ENCODE measurements around the gene RBM8A.

Gene RBM8A

DNA sequence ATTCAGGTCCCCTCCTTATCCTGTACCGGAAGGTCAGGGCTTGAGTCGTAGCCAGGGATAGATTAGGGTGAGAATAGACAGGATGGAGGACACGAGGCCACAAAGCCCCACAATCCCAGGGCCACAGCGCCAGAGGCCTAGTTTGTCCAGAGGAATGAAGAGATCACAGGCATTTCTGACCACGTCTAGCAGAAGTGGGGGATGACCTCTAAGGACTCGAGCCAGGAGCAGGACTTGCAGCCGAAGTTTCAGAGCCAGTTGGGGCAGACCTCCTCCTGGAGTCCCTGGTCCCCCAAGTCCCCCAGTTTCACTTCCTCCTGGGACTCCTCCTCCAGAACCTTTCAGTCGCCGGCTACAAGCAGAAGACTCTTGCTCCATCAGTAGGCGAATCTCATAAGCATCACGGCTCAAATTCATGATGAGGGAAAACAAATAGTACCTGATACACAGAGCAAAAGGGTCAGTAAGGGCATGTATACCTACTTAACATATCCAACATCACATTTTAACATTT lies 15.1 kb downstream of the RBM8A start:
- DNase-seq = no peak

DNA sequence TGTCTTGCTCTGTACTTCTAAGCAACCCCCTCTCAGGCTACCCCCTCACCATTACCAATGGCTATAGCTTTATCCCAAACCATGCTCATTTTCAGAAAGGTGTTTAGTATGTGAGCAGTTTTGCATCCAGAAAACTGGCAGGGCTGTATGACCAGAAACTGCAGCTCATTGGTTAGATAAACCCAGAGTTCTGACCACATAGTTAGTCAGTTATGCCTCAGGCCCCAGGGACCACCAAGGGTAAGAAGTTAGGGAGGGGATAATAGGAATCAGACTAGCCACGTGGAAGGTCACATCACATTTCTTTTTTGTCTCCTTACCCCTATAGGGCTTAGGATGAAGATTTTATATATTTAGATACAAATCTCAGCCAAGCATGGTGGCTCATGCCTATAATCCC lies 18.6 kb downstream of the RBM8A start:
- DNase-seq = no peak

- DNase-seq = no peak
Measured at GRCh38 chr1:145906954-145907753, 20.1 kb downstream of the RBM8A start.

- no peak for DNase-seq
Measured at GRCh38 chr1:145901312-145902021, 25.8 kb downstream of the RBM8A start.

DNA sequence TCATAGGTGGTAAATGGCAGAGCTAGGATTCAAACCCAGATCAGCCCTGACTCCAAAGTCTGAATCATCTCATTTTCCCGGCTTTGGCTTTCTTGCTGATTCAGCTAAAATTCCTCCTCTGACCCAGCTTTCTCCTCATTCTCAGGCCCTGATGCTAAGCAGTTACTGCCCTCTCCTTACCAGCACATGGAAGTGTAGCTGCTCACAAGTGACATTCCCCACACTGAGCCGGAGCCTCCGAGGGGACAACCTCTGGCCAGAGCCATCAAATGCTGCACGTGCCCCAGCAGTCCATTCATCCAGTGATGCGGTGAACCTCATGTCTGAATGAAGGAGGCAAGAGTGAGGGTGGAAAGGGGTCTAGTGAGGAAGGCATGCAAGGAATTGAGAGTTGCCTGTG lies 28.5 kb downstream of the RBM8A start:
- no peak for DNase-seq

GRCh38 chr1:145897969-145898368 lies 29.3 kb downstream of the RBM8A start:
- no peak for DNase-seq

DNA sequence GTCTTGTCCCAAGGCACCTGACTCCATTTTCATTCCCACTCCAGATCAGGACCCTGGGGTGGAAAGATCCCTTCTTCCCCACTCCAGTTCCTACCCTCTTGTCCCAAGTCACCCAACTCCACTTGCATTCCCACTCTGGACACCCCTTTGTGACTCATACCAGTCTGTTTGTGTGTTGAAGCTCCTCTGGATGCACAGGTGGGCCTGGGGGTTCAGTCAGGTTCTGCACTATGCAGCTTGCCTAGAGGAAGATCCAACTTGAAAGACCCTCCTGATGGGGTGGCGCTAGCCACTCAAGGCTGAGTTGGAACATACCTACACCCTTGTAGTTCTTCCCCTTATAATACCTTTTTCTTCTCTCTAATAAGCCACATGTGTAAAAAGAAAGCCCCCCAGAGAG lies 31.8 kb downstream of the RBM8A start:
- no peak for DNase-seq

DNA sequence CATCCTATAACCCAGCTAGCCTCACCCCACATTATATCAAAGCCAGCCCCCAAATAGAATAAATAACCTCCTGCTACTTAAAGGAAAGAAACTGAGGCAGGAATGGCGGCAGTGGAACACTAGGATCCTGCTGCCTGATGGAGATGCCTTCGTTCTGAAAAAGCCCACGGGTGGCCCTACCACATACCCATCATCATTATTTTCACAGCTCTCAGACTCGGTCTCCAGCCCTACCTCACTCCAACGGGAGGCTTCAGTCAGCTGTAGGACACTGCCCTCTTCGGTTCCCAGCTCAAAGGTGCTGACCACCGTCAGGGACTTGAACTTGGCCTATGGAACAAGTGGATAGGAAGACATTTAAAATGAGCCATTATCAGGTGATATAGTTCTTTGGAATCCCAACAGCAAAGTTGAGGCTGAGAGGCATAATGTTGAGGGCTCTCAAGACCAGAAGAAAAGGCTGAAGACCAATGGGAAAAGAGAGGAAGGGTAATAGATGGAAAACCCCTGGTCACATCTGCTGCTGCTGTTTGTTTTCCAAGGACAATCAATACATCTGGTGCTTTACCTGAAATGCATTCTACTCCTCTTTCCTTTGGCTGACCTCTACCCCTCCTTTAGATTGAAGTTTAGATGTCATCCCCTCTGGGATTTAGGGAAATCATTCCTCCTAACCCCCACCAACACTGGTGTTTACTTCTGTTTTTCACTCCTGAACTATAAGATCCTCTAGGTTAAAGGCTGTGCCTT lies 33.8 kb downstream of the RBM8A start:
- DNase-seq = no peak

GRCh38 chr1:145892486-145893087 lies 34.7 kb downstream of the RBM8A start:
- no peak for DNase-seq

GRCh38 chr1:145891587-145892485 lies 35.4 kb downstream of the RBM8A start:
- DNase-seq = peak; percentile 98

DNA sequence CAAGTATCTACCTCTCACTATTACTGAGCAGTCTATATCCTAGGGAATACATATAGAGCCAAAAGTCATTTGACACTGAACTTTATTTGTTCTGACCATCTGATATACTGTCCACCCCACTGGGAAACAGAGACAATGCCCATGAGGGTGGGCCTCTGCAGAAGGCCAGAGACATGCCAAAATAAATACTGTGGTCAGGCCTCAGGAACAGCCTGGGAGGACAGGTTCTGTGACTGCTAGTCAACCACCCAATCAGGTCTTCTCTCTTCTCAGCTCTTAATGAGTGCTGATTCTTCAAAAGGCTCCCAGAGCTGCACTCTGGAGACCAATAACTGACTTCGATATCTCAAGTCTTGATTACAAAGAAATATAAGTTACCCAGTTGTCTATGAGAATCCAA lies 36.1 kb downstream of the RBM8A start:
- DNase-seq = no peak

DNA sequence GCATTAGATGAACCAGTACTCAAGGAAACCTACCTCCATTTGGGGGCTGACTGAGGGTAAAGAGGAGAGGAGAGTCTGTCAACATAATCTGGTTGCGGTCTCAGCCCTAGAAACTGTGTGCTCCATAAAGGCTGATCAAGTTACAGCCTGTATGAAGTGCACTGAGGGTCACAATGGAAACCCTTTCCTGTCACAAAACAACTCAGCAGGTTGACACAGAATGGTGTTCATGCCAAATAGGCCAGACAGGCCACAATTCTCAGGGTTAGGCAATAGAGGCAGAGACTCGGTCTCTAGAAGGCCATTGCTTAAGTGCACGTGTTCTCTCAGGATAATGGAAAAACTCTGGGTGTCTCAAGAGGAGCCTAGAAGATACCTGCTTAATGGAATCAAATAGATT lies 37.6 kb downstream of the RBM8A start:
- peak; percentile 37 for DNase-seq

GRCh38 chr1:145887631-145888030 lies 39.7 kb downstream of the RBM8A start:
- peak; percentile 26 for DNase-seq

DNA sequence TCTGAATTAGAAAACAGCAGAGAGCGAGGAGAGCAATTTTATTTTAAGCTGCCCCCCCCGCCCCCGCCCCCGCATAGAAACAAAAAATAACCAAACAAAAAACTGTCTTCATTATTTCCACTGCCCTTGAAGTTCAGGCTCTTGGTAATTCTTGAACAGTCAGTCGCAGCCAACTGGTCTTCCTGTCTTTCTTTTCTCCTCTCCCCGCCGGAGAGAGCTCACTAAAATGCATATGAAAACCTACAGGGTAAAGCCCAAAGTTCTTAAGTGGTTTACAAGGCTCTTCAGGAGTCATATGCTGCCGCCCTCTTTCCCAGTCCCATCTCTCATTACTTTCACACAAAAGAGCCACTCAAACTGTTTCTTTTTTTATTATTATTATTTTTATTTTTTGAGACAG lies 40.5 kb downstream of the RBM8A start:
- DNase-seq = no peak

DNA sequence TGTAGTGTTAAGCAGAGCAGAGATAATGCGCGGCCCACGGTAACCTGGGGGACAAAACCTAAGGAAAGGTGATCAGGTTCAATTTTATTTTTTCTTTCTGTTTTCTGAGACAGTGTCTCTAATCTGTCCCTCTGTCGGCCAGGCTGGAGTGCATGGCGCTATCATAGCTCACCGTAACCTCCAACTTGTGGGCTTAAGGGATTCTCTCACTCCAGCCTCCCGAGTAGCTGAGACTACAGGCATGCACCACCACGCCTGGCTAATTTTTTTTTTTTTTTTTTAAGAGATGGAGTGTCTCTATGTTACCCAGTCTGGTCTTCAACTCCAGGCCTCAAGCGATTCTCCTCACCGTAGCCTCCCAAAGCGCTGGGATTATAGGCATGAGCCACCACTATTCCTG lies 40.9 kb downstream of the RBM8A start:
- no peak for DNase-seq

GRCh38 chr1:145885738-145886287 lies 41.5 kb downstream of the RBM8A start, which contains the start of gene ANKRD35:
ANKRD35 (minus strand) TSS chr1:145885866; CDS start chr1:145885758, 108 bp downstream.
- peak; percentile 94 for DNase-seq

- DNase-seq = no peak
Measured at GRCh38 chr1:145884675-145885074, 42.6 kb downstream of the RBM8A start.

DNA sequence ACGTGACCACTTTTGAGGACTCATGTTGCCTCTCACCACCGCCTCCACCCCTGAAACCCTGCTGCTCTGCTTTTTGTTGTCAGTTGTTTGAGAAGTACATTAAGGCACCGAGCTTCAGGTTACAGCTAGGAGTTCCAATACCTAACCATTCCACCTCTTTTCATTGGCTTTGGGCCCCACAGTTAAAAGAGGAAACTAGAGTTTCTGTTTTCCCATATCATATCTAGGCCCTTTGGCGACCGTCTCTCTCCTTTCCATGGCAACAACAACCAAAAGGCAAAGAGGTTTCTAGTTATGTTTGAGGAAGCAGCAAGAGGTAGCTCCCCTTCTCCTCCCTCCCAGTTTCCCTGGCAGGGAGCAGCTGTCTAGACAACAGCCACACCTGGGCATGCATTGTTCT lies 47.5 kb downstream of the RBM8A start:
- no peak for DNase-seq

- DNase-seq = no peak
Measured at GRCh38 chr1:145878724-145879123, 48.6 kb downstream of the RBM8A start.

DNA sequence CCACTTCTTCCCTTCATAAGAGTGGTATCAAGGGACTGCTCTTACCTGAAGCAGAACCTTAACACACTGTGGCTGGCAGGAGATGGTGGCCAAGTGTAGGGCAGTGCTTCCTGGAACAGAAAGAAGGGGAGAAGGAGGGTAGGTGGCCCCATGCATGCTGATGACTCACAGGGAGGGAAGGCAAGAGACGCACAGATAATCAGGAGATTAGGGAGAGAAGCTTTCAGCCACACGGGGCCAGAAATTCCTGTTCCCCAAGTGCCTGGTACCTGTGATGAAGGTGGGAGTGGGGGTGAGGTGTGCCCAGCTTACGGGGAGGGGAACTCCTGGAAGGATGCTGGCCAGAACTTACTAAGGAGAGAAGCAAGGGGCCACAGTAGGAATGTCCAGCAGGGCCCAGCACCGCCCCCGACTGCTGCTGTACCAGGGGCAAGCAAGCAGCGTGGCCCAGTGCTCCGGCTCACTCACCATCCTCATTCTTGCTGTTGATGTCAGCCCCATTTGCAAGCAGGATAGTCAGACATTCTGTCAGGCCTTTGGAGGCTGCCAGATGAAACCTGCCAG lies 49.3 kb downstream of the RBM8A start:
- no peak for DNase-seq

GRCh38 chr1:145874646-145875045 lies 52.6 kb downstream of the RBM8A start:
- no peak for DNase-seq

All from NCI-H82 (cell line).